CD4-positive, alpha-beta memory T cell (primary cell): ENCODE results near the gene CEND1. TPM values are rescaled to one million over a fixed set of nuclear protein-coding genes. Genes with fewer than 3 reads are reported as not detected.

ENCODE experiments used
- CTCF ChIA-PET: fragments of 350-600 bp; sonication (Branson Sonifier 250); formaldehyde crosslinking; loops from one replicate; lab custom pipeline; 2021; ENCODE audit warnings: inconsistent platforms; ENCODE audit not compliant: partially characterized antibody; lab: Charles Lee
- POLR2A ChIA-PET: fragments of 350-600 bp; sonication (Branson Sonifier 250); formaldehyde crosslinking; loops from one replicate; lab custom pipeline; 2021; ENCODE audit not compliant: partially characterized antibody; lab: Charles Lee
- DNase-seq, 5 donors: peaks; one replicate each; pipeline versions ENCODE4 v3.0.0 to v3.0.0-alpha.2; 2020 to 2022; ENCODE audit warnings: mixed read lengths in 1 of 5
- H3K27ac ChIP-seq: one replicate; pipeline ENCODE4 v1.7.0; 2013; ENCODE audit warnings: low read depth, low read length
- H3K27me3 ChIP-seq: 2 replicates; pipeline ENCODE4 v1.7.0; 2013; ENCODE audit warnings: mild to moderate bottlenecking, low read length, moderate library complexity; ENCODE audit not compliant: insufficient read depth
- H3K36me3 ChIP-seq: 2 replicates; pipeline ENCODE4 v1.7.0; 2013; ENCODE audit warnings: mild to moderate bottlenecking, low read length, moderate library complexity; ENCODE audit not compliant: insufficient read depth
- H3K4me1 ChIP-seq: 2 replicates; pipeline ENCODE4 v1.7.0; 2013; ENCODE audit warnings: mild to moderate bottlenecking, low read length, moderate library complexity; ENCODE audit not compliant: insufficient read depth
- H3K4me3 ChIP-seq, 2 donors: one replicate each; pipeline ENCODE4 v1.7.0; 2013; ENCODE audit warnings: low read length in 2 of 2, mild to moderate bottlenecking in 1 of 2
- H3K9me3 ChIP-seq, 2 donors: one replicate each; pipeline ENCODE4 v1.7.0; 2013; ENCODE audit warnings: low read length in 2 of 2, control low read depth in 1 of 2; ENCODE audit not compliant: control insufficient read depth in 1 of 2
- H3K27ac Mint-ChIP-seq, 7 donors: one replicate each; pipeline ENCODE4 v1.8.0; 2020 to 2021; ENCODE audit warnings: mixed read lengths in 7 of 7, mild to moderate bottlenecking in 6 of 7, inconsistent platforms in 3 of 7, moderate library complexity in 3 of 7
- H3K27me3 Mint-ChIP-seq, 2 donors: one replicate each; pipeline ENCODE4 v1.8.0; 2020 to 2021; ENCODE audit warnings: mixed read lengths in 2 of 2
- H3K36me3 Mint-ChIP-seq, 2 donors: one replicate each; pipeline ENCODE4 v1.8.0; 2020 to 2021; ENCODE audit warnings: mixed read lengths in 2 of 2, inconsistent platforms in 1 of 2, mild to moderate bottlenecking in 1 of 2
- H3K4me1 Mint-ChIP-seq, 4 donors: one replicate each; pipeline ENCODE4 v1.8.0; 2020 to 2021; ENCODE audit warnings: mixed read lengths in 4 of 4, mild to moderate bottlenecking in 1 of 4
- H3K4me3 Mint-ChIP-seq, 8 donors: one replicate each; pipeline ENCODE4 v1.8.0; 2020 to 2021; ENCODE audit warnings: mixed read lengths in 8 of 8, mild to moderate bottlenecking in 7 of 8, moderate library complexity in 6 of 8, inconsistent platforms in 3 of 8
- H3K9me3 Mint-ChIP-seq, 8 donors: one replicate each; pipeline ENCODE4 v1.8.0; 2020 to 2021; ENCODE audit warnings: mixed read lengths in 8 of 8, mild to moderate bottlenecking in 5 of 8, inconsistent platforms in 3 of 8, moderate library complexity in 1 of 8
- intact Hi-C: fragments of 100-400 bp; cut with micrococcal nuclease; formaldehyde crosslinking; loops from one replicate; pipeline ENCODE4 v1.15.1; 2023
- polyA plus RNA-seq, 2 donors: library from polyadenylated mRNA; unstranded; fragments of 300-500 nt; fragmentation: Illumina TruSeq; gene quantifications; one replicate each; pipeline ENCODE4 v1.2.3, GENCODE V29; 2021
- total RNA-seq, 2 experiments: library from RNA; stranded (reverse); gene quantifications; one replicate each; pipeline ENCODE4 v1.2.3, GENCODE V29; 2021

The CEND1 gene
- total and polyA plus RNA-seq, 4 experiments from 2014 or later = 0.19 TPM; not detected in 3

- ChIA-PET CTCF (interaction anchor here (1.3 to 1.5 kb wide), 2 partner anchors 21 kb away, joined by 3 to 4 read pairs; no protein-coding TSS in a partner anchor), POLR2A (interaction anchor here (0.6 to 6.4 kb wide), 15 partner anchors 10 to 612 kb away, joined by 3 to 109 read pairs (median 7); partner anchors contain the start of genes BET1L, CD151, PHRF1 and PIDD1)
- H3K4me1 ChIP-seq = peaks cover 22% of the 10 kb centered on the region
- H3K27me3 ChIP-seq = no peaks in the 10 kb centered on the region
- DNase-seq = peak; percentile 94 to 97 (median 96)
- H3K4me3 ChIP-seq = peak overlapping the region; percentile 66 to 73
- H3K27ac Mint-ChIP-seq = peak overlapping the region; percentile 87 to 94 (median 92)
- H3K4me3 Mint-ChIP-seq = peak overlapping the region; percentile 87 to 94 (median 89)
- H3K27ac ChIP-seq = peak overlapping the region; percentile 81
- H3K9me3 Mint-ChIP-seq = no peaks in the 10 kb centered on the region
- no peaks in the 10 kb centered on the region for H3K27me3 Mint-ChIP-seq
- H3K4me1 Mint-ChIP-seq = peaks cover 2 to 22% (median 11%) of the 10 kb centered on the region in 4 donors
- peaks cover 5% of the 10 kb centered on the region for H3K36me3 ChIP-seq
- peaks cover 5 to 20% of the 10 kb centered on the region in 2 donors for H3K36me3 Mint-ChIP-seq
- no peaks in the 10 kb centered on the region for H3K9me3 ChIP-seq
- intact Hi-C loops = loop anchor here (1.0 to 2.0 kb wide), 3 partner anchors 11 to 22 kb away; partner anchors contain the start of genes CD151, POLR2L, RPLP2 and TSPAN4
Measured at GRCh38 chr11:819943-820649, 30.2 kb upstream of the CEND1 start.

GRCh38 chr11:819129-819931, 29.4 kb upstream of the CEND1 start:
- Mint-ChIP-seq H3K27me3 (no peaks in the 10 kb centered on the region), H3K4me3 (peak overlapping the region; percentile 11 to 94 (median 89)), H3K9me3 (no peaks in the 10 kb centered on the region), H3K36me3 (peaks cover 0 to 15% of the 10 kb centered on the region in 2 donors), H3K4me1 (peaks cover 2 to 22% (median 11%) of the 10 kb centered on the region in 4 donors), H3K27ac (peak overlapping the region in 6 of 7 donors; percentile 88 to 94 (median 92))
- H3K4me3 ChIP-seq = peak overlapping the region in 1 of 2 donors; percentile 73
- H3K9me3 ChIP-seq = no peaks in the 10 kb centered on the region
- no peaks in the 10 kb centered on the region for H3K36me3 ChIP-seq
- H3K4me1 ChIP-seq = peaks cover 22% of the 10 kb centered on the region
- intact Hi-C loops = loop anchor here (1.0 to 2.0 kb wide), 3 partner anchors 10 to 23 kb away; partner anchors contain the start of genes CD151, POLR2L, RPLP2 and TSPAN4
- H3K27me3 ChIP-seq = no peaks in the 10 kb centered on the region
- ChIA-PET POLR2A (interaction anchor here (0.6 to 6.4 kb wide), 21 partner anchors 9 to 611 kb away, joined by 3 to 109 read pairs (median 6); partner anchors contain the start of genes BET1L, CD151, DEAF1 and GATD1), CTCF (interaction anchor here (0.9 to 1.5 kb wide), 4 partner anchors 10 to 23 kb away, joined by 3 to 4 read pairs (median 4); partner anchors contain the start of gene RPLP2)
- peak; percentile 89 to 92 (median 91) for DNase-seq
- peak overlapping the region; percentile 81 for H3K27ac ChIP-seq

- no peaks in the 10 kb centered on the region for H3K27me3 Mint-ChIP-seq
- peak within 1 kb of the TSS; percentile 81 to 94 (median 92) for H3K27ac Mint-ChIP-seq
- ChIA-PET POLR2A (interaction anchor here (0.6 to 6.4 kb wide), 21 partner anchors 8 to 611 kb away, joined by 3 to 109 read pairs (median 6); partner anchors contain the start of genes BET1L, CD151, CRACR2B and DEAF1), CTCF (interaction anchor here (0.9 to 1.5 kb wide), 4 partner anchors 9 to 22 kb away, joined by 3 to 4 read pairs (median 4); partner anchors contain the start of gene RPLP2)
- H3K4me3 ChIP-seq = peak within 1 kb of the TSS in 1 of 2 donors; percentile 73
- H3K4me3 Mint-ChIP-seq = peak within 1 kb of the TSS; percentile 84 to 94 (median 89)
- H3K36me3 ChIP-seq = peaks cover 2% of the 10 kb centered on the region
- intact Hi-C loops = loop anchor here (1.0 to 2.0 kb wide), 3 partner anchors 9 to 24 kb away; partner anchors contain the start of genes CD151, POLR2L, RPLP2 and TSPAN4
- H3K4me1 Mint-ChIP-seq = peaks cover 2 to 22% (median 11%) of the 10 kb centered on the region in 4 donors
- H3K4me1 ChIP-seq = peaks cover 22% of the 10 kb centered on the region
- peaks cover 0 to 17% of the 10 kb centered on the region in 2 donors for H3K36me3 Mint-ChIP-seq
- no peak for DNase-seq
- no peaks in the 10 kb centered on the region for H3K27me3 ChIP-seq
- H3K9me3 ChIP-seq = no peaks in the 10 kb centered on the region
- peak within 1 kb of the TSS; percentile 81 for H3K27ac ChIP-seq
- no peaks in the 10 kb centered on the region for H3K9me3 Mint-ChIP-seq
Measured at GRCh38 chr11:818396-819128, 28.7 kb upstream of the CEND1 start, which contains the start of gene PNPLA2. Gene PNPLA2 (plus strand): TSS chr11:818914. CDS start chr11:819719, 805 bp downstream.

- H3K36me3 Mint-ChIP-seq = peaks cover under 1 to 20% of the 10 kb centered on the region in 2 donors
- no peak overlapping the region for H3K4me3 ChIP-seq
- no peak for DNase-seq
- CTCF ChIA-PET = interaction anchor here (1.4 kb wide), 1 partner anchor 10 kb away, joined by 3 read pairs; no protein-coding TSS in a partner anchor
- POLR2A ChIA-PET = interaction anchor here (1.0 to 1.2 kb wide), 3 partner anchors 12 to 19 kb away, joined by 3 to 4 read pairs (median 3); partner anchors contain the start of genes CRACR2B and SLC25A22
- H3K27me3 Mint-ChIP-seq = no peaks in the 10 kb centered on the region
- no peaks in the 10 kb centered on the region for H3K9me3 Mint-ChIP-seq
- H3K36me3 ChIP-seq = peaks cover 22% of the 10 kb centered on the region
- H3K4me1 ChIP-seq = peaks cover 26% of the 10 kb centered on the region
- intact Hi-C loops = no loop called here
- H3K27me3 ChIP-seq = no peaks in the 10 kb centered on the region
- H3K27ac Mint-ChIP-seq = no peak overlapping the region
- peaks cover 3 to 23% (median 14%) of the 10 kb centered on the region in 4 donors for H3K4me1 Mint-ChIP-seq
- H3K4me3 Mint-ChIP-seq = peak overlapping the region in 1 of 8 donors; percentile 35
- H3K9me3 ChIP-seq = no peaks in the 10 kb centered on the region
- no peak overlapping the region for H3K27ac ChIP-seq
Measured at GRCh38 chr11:816433-816779, 26.5 kb upstream of the CEND1 start.

DNA sequence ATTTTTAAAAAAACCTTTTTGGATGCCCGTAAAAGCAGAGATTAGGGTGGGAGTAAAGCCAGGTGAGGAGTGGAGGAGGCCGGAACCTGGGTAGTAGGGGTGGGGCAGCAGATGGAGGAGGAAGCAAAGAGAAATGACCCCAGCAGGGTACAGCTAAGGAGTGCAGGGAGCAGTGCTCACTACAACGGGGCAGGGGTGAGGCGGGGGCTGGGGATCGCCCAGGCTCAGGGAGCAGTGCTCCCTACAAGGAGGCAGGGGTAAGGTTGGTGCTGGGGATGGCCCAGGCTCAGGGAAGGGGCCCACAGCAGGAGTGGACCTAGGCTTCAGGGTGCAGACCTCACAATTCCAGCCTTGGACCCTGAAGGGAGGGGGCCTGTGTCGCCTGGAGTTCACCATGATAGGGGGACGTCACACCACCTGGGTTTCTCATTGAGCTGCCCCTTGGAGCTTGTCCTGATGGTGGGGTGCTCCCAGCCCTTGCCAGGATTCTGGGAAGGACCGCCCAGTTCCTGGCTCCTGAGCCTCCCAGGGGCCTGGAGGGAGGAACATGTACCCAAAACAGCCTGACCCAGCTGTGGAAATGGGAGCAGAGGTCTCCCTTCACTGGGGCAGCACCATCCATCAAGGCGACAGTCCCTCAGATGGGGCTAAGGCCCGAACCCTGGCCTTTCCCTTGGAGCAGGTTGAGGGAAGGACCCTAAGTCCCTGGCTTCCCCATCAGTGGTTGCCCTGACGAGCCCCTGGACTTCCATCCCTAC, 26.0 kb upstream of the CEND1 start:
- ChIA-PET CTCF (interaction anchor here (1.4 kb wide), 1 partner anchor 10 kb away, joined by 3 read pairs; no protein-coding TSS in a partner anchor), POLR2A (interaction anchor here (1.0 to 1.2 kb wide), 3 partner anchors 12 to 18 kb away, joined by 3 to 4 read pairs (median 3); partner anchors contain the start of genes CRACR2B and SLC25A22)
- Histone ChIP-seq H3K27ac (no peak overlapping the region), H3K36me3 (peaks cover 25% of the 10 kb centered on the region), H3K9me3 (no peaks in the 10 kb centered on the region), H3K27me3 (no peaks in the 10 kb centered on the region), H3K4me3 (no peak overlapping the region), H3K4me1 (peaks cover 26% of the 10 kb centered on the region)
- peaks cover 0 to 3% (median 0%) of the 10 kb centered on the region in 8 donors for H3K9me3 Mint-ChIP-seq
- DNase-seq = no peak
- H3K27ac Mint-ChIP-seq = no peak overlapping the region
- peaks cover 4 to 26% of the 10 kb centered on the region in 2 donors for H3K36me3 Mint-ChIP-seq
- H3K27me3 Mint-ChIP-seq = no peaks in the 10 kb centered on the region
- intact Hi-C loops = no loop called here
- H3K4me3 Mint-ChIP-seq = peak overlapping the region in 1 of 8 donors; percentile 35
- peaks cover 4 to 24% (median 16%) of the 10 kb centered on the region in 4 donors for H3K4me1 Mint-ChIP-seq
